Left lung (tissue), 10 donors: ENCODE measurements around the gene FGFRL1. TPM values are rescaled to one million over a fixed set of nuclear protein-coding genes. Genes with fewer than 3 reads are reported as not detected.
"Not testable (repeated sequence)": the region's sequence is repeated elsewhere in the genome, so short reads cannot be mapped to it uniquely, and the experiment has no call there.

ENCODE experiments used
- ATAC-seq: fragments of 200-7000 bp; cut with Tn5 transposase; one replicate; pipeline ENCODE4 v1.9.1; 2020; ENCODE audit warnings: moderate library complexity
- DNase-seq, 4 donors: peaks; one replicate each; pipeline ENCODE4 v3.0.0-alpha.2; 2013 to 2020
- H3K27ac ChIP-seq, 2 donors: fragments of 200-600 bp; sonication (generic) in 1 of 2; one replicate each; pipeline versions ENCODE4 v1.5.0 to v1.8.0; 2020 to 2021
- H3K27me3 ChIP-seq, 2 donors: fragments of 200-600 bp; sonication (generic) in 1 of 2; one replicate each; pipeline versions ENCODE4 v1.5.0 to v1.8.0; 2020 to 2021
- H3K36me3 ChIP-seq, 2 donors: fragments of 200-600 bp; sonication (generic) in 1 of 2; one replicate each; pipeline versions ENCODE4 v1.5.0 to v1.8.0; 2020 to 2021
- H3K4me1 ChIP-seq, 2 donors: fragments of 200-600 bp; one replicate each; pipeline ENCODE4 v1.8.0; 2021
- H3K4me3 ChIP-seq, 2 donors: fragments of 200-600 bp; sonication (generic) in 1 of 2; one replicate each; pipeline versions ENCODE4 v1.5.0 to v1.8.0; 2020 to 2021; ENCODE audit warnings: mild to moderate bottlenecking in 1 of 2
- H3K9me3 ChIP-seq, 2 donors: fragments of 200-600 bp; sonication (generic) in 1 of 2; one replicate each; pipeline versions ENCODE4 v1.5.0 to v1.8.0; 2020 to 2021
- intact Hi-C, 2 donors: fragments of 100-400 bp; cut with DNase I; formaldehyde crosslinking; loops; one replicate each; pipeline versions ENCODE4 v1.11.2 to v1.14.2; 2022
- polyA plus RNA-seq, 6 donors: library from polyadenylated mRNA; unstranded; fragments of 120-200 nt; gene quantifications; one replicate each; pipeline ENCODE4 v1.2.1, GENCODE V29; 2013; ENCODE audit not compliant: insufficient read length in 6 of 6
- total RNA-seq, 2 donors: library from RNA; stranded (reverse); fragmentation: NEBNext Ultra II Directional; extraction: Animal tissue kit (Norgen Biotek cat#: 25700); gene quantifications; one replicate each; pipeline ENCODE4 v1.2.1, GENCODE V29; 2021
- TF ChIP-seq, protein P1 (sequence below), 2 donors: fragments of 200-600 bp; sonication (generic) in 1 of 2; IDR thresholded peaks; one replicate each; pipeline versions ENCODE4 v1.5.0 to v1.8.0; 2021; ENCODE audit warnings: antibody characterized with exemption in 2 of 2
- donor health status: DM: no; HTN: yes; CAD: no.
- donor health status: DM: no; HTN: no; CAD: no.

FGFRL1 gene
- total and polyA plus RNA-seq, 8 donors, result 16.3 to 31.2 (median 21.3) TPM

- ATAC-seq, result peak; percentile 74
These were observed 32.4 kb downstream of the FGFRL1 start for GRCh38 chr4:1043651-1044468.

GRCh38 chr4:1044469-1045192 is 33.2 kb downstream of the FGFRL1 start:
- DNase-seq, result peak in 2 of 4 donors; percentile 26 to 78
- TF ChIP-seq, protein P1, sequence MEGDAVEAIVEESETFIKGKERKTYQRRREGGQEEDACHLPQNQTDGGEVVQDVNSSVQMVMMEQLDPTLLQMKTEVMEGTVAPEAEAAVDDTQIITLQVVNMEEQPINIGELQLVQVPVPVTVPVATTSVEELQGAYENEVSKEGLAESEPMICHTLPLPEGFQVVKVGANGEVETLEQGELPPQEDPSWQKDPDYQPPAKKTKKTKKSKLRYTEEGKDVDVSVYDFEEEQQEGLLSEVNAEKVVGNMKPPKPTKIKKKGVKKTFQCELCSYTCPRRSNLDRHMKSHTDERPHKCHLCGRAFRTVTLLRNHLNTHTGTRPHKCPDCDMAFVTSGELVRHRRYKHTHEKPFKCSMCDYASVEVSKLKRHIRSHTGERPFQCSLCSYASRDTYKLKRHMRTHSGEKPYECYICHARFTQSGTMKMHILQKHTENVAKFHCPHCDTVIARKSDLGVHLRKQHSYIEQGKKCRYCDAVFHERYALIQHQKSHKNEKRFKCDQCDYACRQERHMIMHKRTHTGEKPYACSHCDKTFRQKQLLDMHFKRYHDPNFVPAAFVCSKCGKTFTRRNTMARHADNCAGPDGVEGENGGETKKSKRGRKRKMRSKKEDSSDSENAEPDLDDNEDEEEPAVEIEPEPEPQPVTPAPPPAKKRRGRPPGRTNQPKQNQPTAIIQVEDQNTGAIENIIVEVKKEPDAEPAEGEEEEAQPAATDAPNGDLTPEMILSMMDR (IDR thresholded peaks at IDR 0.05), result no peak
- Histone ChIP-seq H3K27ac (peak overlapping the region in 1 of 2 donors; percentile 45), H3K9me3 (no peaks in the 10 kb centered on the region), H3K27me3 (peaks cover 0 to 68% of the 10 kb centered on the region in 2 donors), H3K4me3 (no peak overlapping the region), H3K4me1 (peaks cover 31 to 38% of the 10 kb centered on the region in 2 donors), H3K36me3 (no peaks in the 10 kb centered on the region)
- intact Hi-C loops, result no loop called here
- no peak for ATAC-seq

More at GRCh38 chr4:1043651-1044468, 32.4 kb downstream of the FGFRL1 start:
- peak in 3 of 4 donors; percentile 53 to 94 (median 94) for DNase-seq
- Histone ChIP-seq H3K27me3 (peaks cover 0 to 68% of the 10 kb centered on the region in 2 donors), H3K27ac (peak overlapping the region; percentile 45 to 46), H3K36me3 (no peaks in the 10 kb centered on the region), H3K9me3 (no peaks in the 10 kb centered on the region), H3K4me3 (no peak overlapping the region), H3K4me1 (peaks cover 31 to 38% of the 10 kb centered on the region in 2 donors)
- TF ChIP-seq, protein P1 (IDR thresholded peaks at IDR 0.05), result no peak
- intact Hi-C loops, result no loop called here

- H3K9me3 ChIP-seq, result no peaks in the 10 kb centered on the region
- H3K4me3 ChIP-seq, result no peak overlapping the region
- intact Hi-C loops, result no loop called here
- TF ChIP-seq, protein P1 (IDR thresholded peaks at IDR 0.05), result no peak
- H3K36me3 ChIP-seq, result no peaks in the 10 kb centered on the region
- no peak overlapping the region for H3K27ac ChIP-seq
- peaks cover 0 to 68% of the 10 kb centered on the region in 2 donors for H3K27me3 ChIP-seq
- no peak for ATAC-seq
- peaks cover 27 to 38% of the 10 kb centered on the region in 2 donors for H3K4me1 ChIP-seq
- peak in 2 of 4 donors; percentile 32 to 76 for DNase-seq
These were observed 33.8 kb downstream of the FGFRL1 start for GRCh38 chr4:1045193-1045594.

GRCh38 chr4:1045595-1046201 is 34.3 kb downstream of the FGFRL1 start:
- peaks cover 27 to 38% of the 10 kb centered on the region in 2 donors for H3K4me1 ChIP-seq
- peak in 2 of 4 donors; percentile 30 to 70 for DNase-seq
- ATAC-seq, result no peak
- intact Hi-C loops, result no loop called here
- H3K9me3 ChIP-seq, result no peaks in the 10 kb centered on the region
- TF ChIP-seq, protein P1 (IDR thresholded peaks at IDR 0.05), result no peak
- H3K27me3 ChIP-seq, result peaks cover 0 to 70% of the 10 kb centered on the region in 2 donors
- no peak overlapping the region for H3K27ac ChIP-seq
- no peaks in the 10 kb centered on the region for H3K36me3 ChIP-seq
- no peak overlapping the region for H3K4me3 ChIP-seq

- intact Hi-C loops, H3K36me3 ChIP-seq, H3K9me3 ChIP-seq, H3K27ac ChIP-seq: not testable (repeated sequence)
- DNase-seq, result peak; percentile 48 to 84 (median 57)
- peaks cover 27 to 35% of the 10 kb centered on the region in 2 donors for H3K4me1 ChIP-seq
- ATAC-seq, result peak; percentile 22
- H3K4me3 ChIP-seq, result peak overlapping the region in 1 of 2 donors; percentile 8
- H3K27me3 ChIP-seq, result peaks cover 0 to 67% of the 10 kb centered on the region in 2 donors
These were observed 35.2 kb downstream of the FGFRL1 start for GRCh38 chr4:1046581-1047011.
